Breast epithelium (tissue), 3 donors: Measurements from ENCODE around the gene RAPGEF4.

Source experiments
- POLR2A ChIP-seq: fragments of 450-650 bp; IDR thresholded peaks from one replicate; pipeline ENCODE4 v1.6.1; 2016; ENCODE audit warnings: antibody characterized with exemption, mild to moderate bottlenecking, moderate library complexity
- TF ChIP-seq, protein P1 (sequence below), 3 donors: fragments of 450-650 bp; IDR thresholded peaks; one replicate each; pipeline ENCODE4 v1.5.1; 2016 to 2017; ENCODE audit warnings: antibody characterized with exemption in 3 of 3, mild to moderate bottlenecking in 3 of 3, moderate library complexity in 3 of 3

DNA sequence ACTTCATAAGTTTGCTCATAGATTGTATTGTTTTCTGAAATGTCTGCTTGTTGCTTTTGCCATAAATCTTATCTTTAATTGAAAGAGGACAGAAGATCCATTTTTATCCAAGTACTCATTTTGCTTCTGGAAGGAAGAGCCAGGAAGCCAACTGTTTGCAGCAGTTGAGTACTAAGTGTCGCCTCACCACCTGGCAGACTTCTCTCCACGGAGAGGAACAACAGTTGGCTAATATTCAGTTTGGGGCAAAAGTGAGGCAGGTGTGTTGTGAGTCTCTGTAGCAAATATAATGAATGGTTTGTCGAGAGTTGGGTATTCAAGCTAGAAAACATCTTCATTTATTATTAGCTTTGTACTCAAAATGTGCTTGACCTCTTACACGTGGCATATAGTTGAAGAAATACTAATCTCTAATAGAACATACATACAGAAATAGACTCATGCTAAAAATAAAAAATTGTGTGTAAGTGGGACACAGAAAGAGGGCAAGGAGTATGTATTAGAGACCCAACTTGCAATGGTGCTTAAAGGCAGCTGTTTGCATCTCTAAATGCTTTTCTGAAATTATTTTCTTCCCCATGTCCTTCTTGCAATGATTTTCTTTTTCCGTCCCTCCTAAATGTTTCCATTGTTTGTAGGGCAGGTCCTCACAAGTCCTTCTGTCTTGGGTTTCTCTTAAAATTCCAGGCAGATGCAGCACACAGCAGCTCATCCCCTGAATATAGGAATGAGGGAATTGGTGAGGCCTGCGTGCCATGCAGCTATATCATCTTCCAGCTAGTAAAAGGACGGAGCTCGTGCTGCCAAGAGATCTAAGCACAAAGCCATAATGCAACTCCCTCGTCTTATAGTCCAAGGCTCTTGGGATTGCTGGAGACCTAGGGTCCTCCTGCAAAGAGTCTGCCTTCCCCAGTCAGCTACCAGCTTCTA is 295.2 kb downstream of the RAPGEF4 start:
- no peak for TF ChIP-seq POLR2A
- TF ChIP-seq, protein P1, sequence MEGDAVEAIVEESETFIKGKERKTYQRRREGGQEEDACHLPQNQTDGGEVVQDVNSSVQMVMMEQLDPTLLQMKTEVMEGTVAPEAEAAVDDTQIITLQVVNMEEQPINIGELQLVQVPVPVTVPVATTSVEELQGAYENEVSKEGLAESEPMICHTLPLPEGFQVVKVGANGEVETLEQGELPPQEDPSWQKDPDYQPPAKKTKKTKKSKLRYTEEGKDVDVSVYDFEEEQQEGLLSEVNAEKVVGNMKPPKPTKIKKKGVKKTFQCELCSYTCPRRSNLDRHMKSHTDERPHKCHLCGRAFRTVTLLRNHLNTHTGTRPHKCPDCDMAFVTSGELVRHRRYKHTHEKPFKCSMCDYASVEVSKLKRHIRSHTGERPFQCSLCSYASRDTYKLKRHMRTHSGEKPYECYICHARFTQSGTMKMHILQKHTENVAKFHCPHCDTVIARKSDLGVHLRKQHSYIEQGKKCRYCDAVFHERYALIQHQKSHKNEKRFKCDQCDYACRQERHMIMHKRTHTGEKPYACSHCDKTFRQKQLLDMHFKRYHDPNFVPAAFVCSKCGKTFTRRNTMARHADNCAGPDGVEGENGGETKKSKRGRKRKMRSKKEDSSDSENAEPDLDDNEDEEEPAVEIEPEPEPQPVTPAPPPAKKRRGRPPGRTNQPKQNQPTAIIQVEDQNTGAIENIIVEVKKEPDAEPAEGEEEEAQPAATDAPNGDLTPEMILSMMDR (IDR thresholded peaks at IDR 0.05) = no peak
